GM18508 (cell line): Measurements from ENCODE around the gene DSG4.

Source experiments
- ATAC-seq: cut with Tn5 transposase; IDR thresholded peaks from one replicate; pipeline ENCODE4 v1.9.1; 2021; ENCODE audit warnings: moderate number of reproducible peaks; ENCODE audit not compliant: insufficient read depth, unreplicated experiment

Gene DSG4

GRCh38 chr18:31445908-31446307 is 69.3 kb downstream of the DSG4 start:
- no peak for ATAC-seq

GRCh38 chr18:31446854-31447253 is 70.3 kb downstream of the DSG4 start:
- ATAC-seq: no peak

- ATAC-seq: no peak
These were observed 71.1 kb downstream of the DSG4 start, which contains the start of gene DSG3 for GRCh38 chr18:31447530-31448191. Gene DSG3, plus strand, starts transcription at chr18:31447741. Its CDS starts 137 bp downstream, at chr18:31447878.

- no peak for ATAC-seq
These were observed 73.8 kb downstream of the DSG4 start for GRCh38 chr18:31450409-31450808.

- ATAC-seq: no peak
These were observed 75.0 kb downstream of the DSG4 start for GRCh38 chr18:31451625-31452024.

GRCh38 chr18:31454066-31454708 is 77.6 kb downstream of the DSG4 start:
- ATAC-seq: no peak
